Measurements from ENCODE around the gene TMEM51. TPM values are rescaled to one million over a fixed set of nuclear protein-coding genes. Genes with fewer than 3 reads are reported as not detected.
A peak's percentile ranks its signal among the peaks of the same experiment; 100 is the strongest.
"Not testable (repeated sequence)": the region's sequence is repeated elsewhere in the genome, so short reads cannot be mapped to it uniquely, and the experiment has no call there.

TMEM51 gene
- polyA plus RNA-seq, 3 donors, result 15.1 to 24.7 (median 19.1) TPM

GRCh38 chr1:15168479-15168878 is 14.9 kb downstream of the TMEM51 start:
- no peak for DNase-seq (ENCODE audit: extremely low read depth in 1 of 11, low read depth in 9 of 11, low spot score in 4 of 11)

GRCh38 chr1:15170071-15170470 is 16.5 kb downstream of the TMEM51 start:
- DNase-seq (ENCODE audit: extremely low read depth in 1 of 11, low read depth in 9 of 11, low spot score in 4 of 11), result no peak

GRCh38 chr1:15171271-15171908 is 17.8 kb downstream of the TMEM51 start:
- DNase-seq (ENCODE audit: extremely low read depth in 1 of 11, low read depth in 9 of 11, low spot score in 4 of 11), result no peak

GRCh38 chr1:15172405-15173259 is 19.1 kb downstream of the TMEM51 start:
- DNase-seq (ENCODE audit: extremely low read depth in 1 of 11, low read depth in 9 of 11, low spot score in 4 of 11), result no peak

- no peak for DNase-seq (ENCODE audit: extremely low read depth in 1 of 11, low read depth in 9 of 11, low spot score in 4 of 11)
Observed at GRCh38 chr1:15173863-15174614, 20.5 kb downstream of the TMEM51 start.

GRCh38 chr1:15174615-15174983 is 21.1 kb downstream of the TMEM51 start:
- no peak for DNase-seq (ENCODE audit: extremely low read depth in 1 of 11, low read depth in 9 of 11, low spot score in 4 of 11)

- not testable (repeated sequence) for DNase-seq (ENCODE audit: extremely low read depth in 1 of 11, low read depth in 9 of 11, low spot score in 4 of 11)
Observed at GRCh38 chr1:15175324-15176094, 22.0 kb downstream of the TMEM51 start.

- no peak for DNase-seq (ENCODE audit: extremely low read depth in 1 of 11, low read depth in 9 of 11, low spot score in 4 of 11)
Observed at GRCh38 chr1:15176120-15176519, 22.6 kb downstream of the TMEM51 start.

- no peak for DNase-seq (ENCODE audit: extremely low read depth in 1 of 11, low read depth in 9 of 11, low spot score in 4 of 11)
Observed at GRCh38 chr1:15176898-15177665, 23.5 kb downstream of the TMEM51 start.

GRCh38 chr1:15177710-15178166 is 24.2 kb downstream of the TMEM51 start:
- no peak for DNase-seq (ENCODE audit: extremely low read depth in 1 of 11, low read depth in 9 of 11, low spot score in 4 of 11)

GRCh38 chr1:15178571-15179484 is 25.3 kb downstream of the TMEM51 start:
- peak in 2 of 11 donors; percentile 60 to 68 for DNase-seq (ENCODE audit: extremely low read depth in 1 of 11, low read depth in 9 of 11, low spot score in 4 of 11)

GRCh38 chr1:15179485-15179883 is 25.9 kb downstream of the TMEM51 start:
- no peak for DNase-seq (ENCODE audit: extremely low read depth in 1 of 11, low read depth in 9 of 11, low spot score in 4 of 11)

GRCh38 chr1:15180189-15180588 is 26.6 kb downstream of the TMEM51 start:
- no peak for DNase-seq (ENCODE audit: extremely low read depth in 1 of 11, low read depth in 9 of 11, low spot score in 4 of 11)

GRCh38 chr1:15180945-15181523 is 27.5 kb downstream of the TMEM51 start:
- DNase-seq (ENCODE audit: extremely low read depth in 1 of 11, low read depth in 9 of 11, low spot score in 4 of 11), result no peak

- DNase-seq (ENCODE audit: extremely low read depth in 1 of 11, low read depth in 9 of 11, low spot score in 4 of 11), result no peak
Observed at GRCh38 chr1:15181564-15181963, 28.0 kb downstream of the TMEM51 start.

GRCh38 chr1:15184436-15185241 is 31.1 kb downstream of the TMEM51 start:
- no peak for DNase-seq (ENCODE audit: extremely low read depth in 1 of 11, low read depth in 9 of 11, low spot score in 4 of 11)

Measured in renal cortex interstitium (tissue), 11 donors.